ENCODE results near the gene GPR26. TPM values are rescaled to one million over a fixed set of nuclear protein-coding genes. Genes with fewer than 3 reads are reported as not detected.
"Not testable (repeated sequence)": the region's sequence is repeated elsewhere in the genome, so short reads cannot be mapped to it uniquely, and the experiment has no call there.

The GPR26 gene
- polyA plus RNA-seq, 3 donors = 0.01 TPM; not detected in 2

DNA sequence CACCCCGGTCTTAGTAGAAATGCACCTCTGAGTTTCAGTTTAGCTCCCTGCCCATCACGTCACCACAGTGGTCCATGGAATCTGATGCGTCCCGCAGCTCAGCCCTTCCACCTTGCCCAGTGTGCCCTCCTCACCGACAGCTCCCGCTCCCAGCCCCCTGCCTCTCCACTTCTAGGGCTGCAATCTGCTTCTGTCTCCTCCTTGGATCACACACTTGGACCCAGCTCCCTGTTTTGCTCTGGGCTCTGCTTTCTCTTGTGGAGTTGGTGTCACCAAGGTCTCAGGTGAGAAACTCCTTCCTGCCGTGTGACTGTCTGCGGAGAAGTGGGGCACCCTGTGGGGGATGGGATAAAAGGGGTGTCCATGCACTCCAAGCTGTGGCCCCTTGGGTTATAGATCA, 37.9 kb downstream of the GPR26 start:
- DNase-seq (ENCODE audit: low read depth in 3 of 3, low spot score in 2 of 3) = no peak

DNA sequence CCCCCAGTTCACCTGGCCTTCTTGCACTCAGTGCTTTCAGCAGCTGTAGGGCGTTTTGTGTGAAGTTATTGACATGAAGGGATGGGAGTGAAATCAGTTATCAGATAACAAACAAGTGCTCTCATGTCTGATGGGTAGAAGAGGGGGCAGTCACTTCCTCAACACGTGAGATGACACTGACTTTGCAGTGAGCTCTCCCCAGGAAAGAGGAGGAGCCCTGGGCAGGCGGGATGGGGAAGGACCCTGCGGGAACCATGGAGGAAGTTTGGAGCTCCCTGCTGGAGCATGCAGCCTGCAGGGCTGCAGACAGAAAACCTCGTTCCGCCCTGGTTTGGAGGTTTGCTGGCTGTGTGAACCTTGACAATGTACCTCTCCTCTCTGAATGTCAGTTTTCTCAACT, 38.7 kb downstream of the GPR26 start:
- DNase-seq (ENCODE audit: low read depth in 3 of 3, low spot score in 2 of 3) = no peak

DNA sequence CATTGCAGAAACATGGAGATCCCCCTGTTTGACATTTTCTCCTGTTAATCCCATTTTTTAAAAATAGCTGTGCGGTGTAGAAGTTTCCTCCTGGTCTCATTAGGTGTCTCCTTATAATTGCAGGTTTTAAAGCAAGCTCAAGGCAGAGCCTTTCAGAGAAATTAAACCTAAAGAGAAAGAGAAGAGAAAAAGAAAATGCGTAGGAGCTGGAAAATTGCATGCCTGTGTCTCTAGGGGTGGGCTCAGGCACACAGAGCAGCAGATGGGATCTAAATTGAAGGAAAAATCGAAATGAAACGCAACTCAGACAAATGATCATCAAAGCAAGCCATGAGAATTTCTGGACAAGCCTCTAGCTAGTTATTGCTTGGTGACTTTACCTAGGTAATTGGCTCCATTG, 40.1 kb downstream of the GPR26 start:
- DNase-seq (ENCODE audit: low read depth in 3 of 3, low spot score in 2 of 3) = no peak

DNA sequence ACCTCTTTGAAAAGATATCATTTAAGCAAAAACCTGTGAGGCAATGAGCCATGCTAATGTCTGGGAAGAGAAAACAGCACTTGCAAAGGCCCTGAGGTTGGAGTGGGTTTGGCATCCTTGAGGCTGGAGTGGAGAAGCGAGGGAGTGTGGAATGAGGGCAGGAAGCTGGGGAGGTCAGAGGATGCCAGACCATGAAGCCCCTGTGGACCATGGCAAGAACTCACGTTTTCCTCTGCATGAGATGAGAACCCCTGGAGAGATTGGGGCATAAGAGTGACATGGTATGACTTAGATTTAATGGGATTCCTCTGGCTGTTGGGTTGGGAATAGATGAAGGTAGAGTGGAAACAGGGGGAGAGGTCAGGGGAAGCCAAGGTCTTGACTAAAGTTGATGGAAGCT, 49.4 kb downstream of the GPR26 start:
- no peak for DNase-seq (ENCODE audit: low read depth in 3 of 3, low spot score in 2 of 3)

DNA sequence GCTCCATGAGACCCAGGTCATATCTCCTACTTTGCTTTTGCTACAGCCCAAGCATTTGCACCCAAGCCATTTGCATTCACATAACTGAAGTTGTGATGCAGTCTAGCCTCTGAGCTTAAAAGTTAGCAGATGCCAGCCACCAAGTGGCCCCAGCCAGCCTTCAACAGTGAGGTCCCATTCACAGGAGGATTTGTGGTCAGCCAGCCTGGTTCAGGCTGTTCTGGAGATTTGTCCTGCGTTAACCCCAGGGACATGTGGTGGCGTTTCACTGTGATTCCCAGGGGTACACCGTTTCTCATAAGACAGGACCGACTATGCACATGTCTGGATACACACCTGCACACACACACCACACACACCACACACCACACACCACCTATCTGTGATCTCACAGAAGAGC, 51.2 kb downstream of the GPR26 start:
- DNase-seq (ENCODE audit: low read depth in 3 of 3, low spot score in 2 of 3) = no peak

DNA sequence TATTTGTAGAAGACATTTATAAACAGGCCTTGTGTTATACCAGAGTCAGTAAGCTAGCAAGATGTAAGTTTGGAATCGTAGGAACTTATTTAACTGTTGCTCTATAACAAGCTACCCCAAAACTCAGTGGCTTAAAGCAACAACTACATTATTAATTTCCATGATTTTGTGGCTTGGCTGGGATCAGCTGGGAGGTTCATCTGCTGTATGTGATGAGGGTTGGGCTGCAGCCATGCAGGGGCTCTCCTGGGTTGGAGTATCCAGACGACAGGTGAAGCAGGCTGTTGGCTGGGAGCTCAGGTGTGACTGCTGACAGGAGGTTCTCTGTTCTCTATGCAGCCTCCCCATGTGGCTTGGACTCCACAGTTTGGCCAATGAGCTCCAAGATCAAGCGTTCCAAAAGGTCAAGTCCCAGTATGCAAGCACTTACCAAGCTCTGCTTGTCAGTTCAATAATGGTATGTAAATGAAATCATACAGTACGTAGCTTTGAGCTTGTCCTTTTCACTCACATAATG, 52.4 kb downstream of the GPR26 start:
- DNase-seq (ENCODE audit: low read depth in 3 of 3, low spot score in 2 of 3) = no peak

DNA sequence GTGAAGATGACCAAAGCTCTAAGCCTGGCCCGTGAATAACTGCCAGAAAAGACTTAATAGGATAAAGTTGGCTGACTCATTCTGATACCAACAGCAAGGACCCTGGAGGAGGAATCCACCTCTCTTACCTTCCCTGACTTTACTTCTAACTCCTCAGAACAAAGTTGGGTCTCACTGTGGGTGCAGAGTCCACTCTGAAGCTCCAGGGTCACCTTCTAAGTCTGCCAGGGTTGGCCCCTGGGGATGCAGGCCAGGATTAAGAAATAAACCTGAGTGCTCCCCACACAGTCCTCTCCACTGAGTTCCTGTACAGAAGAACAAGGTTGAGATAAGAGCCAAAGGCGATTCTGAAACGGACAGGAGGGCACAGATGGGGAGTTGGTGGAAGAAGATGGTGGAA, 54.4 kb downstream of the GPR26 start:
- no peak for DNase-seq (ENCODE audit: low read depth in 3 of 3, low spot score in 2 of 3)

DNA sequence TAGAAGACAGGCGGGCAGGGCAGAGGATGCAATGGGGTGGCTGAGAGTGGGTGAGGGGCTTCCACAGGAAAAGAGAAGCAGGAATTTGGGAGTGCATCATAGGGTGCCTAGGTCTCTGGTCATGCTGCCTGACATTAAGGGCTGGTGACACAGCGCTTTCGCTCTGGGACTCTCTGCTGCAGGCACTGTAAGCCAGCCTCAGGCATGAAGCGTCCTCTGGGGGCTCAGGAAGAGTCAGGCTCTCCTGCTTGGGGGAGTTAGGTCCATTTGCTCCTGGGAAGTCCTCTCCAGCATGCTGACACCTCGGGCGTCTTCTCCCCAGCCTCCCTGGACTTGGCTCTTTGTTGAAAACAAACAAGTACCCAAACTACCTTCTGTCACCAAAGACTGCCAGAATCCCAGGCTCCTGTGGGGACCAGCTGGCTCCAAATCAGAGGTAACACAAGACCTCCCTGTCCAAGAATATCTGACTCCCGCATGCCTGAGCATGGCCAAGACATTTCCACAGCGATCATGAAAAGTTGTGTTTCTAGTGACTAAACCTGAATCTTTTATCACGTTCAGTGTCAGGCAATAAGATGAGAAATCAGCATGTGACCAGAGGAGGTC, 55.4 kb downstream of the GPR26 start:
- DNase-seq (ENCODE audit: low read depth in 3 of 3, low spot score in 2 of 3) = no peak

DNA sequence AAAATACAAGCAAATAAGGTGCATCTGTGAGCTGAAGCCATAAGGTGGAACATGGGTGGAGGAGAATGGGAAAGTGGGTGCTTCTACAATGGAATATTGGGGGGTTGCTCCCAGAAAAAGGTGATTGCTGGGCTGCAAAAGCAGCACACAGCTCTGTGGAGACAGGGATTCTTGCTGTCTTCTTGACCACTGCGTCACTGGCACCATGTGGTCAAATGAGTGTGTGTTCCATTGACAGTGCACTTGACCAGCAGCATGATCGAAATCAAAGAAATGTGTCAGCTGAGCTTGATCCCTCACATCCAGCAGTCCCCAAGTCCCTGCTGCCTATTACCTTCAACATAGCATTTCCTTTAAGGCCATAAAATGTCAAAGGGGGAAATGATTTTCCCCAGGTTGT, 56.2 kb downstream of the GPR26 start:
- DNase-seq (ENCODE audit: low read depth in 3 of 3, low spot score in 2 of 3) = no peak

DNA sequence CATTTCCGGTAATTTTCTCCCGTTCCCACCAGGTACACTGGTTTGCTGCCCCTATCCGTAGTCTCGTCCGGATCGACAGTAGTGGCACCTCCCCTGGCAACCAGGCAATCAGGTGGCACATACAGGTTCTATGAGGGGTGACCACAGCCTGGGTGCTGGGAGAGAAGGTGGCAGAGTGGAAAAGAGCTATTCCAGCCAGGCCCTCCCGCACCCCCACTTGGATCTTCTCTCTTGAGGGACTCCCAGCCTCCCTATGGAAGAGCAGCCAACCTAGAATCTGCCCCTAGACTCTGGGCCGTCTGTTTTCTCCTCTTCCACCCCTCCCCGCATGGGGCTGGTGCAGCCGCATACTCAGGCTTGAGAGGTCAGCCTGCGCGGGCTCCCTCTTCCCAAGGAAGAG, 58.6 kb downstream of the GPR26 start:
- DNase-seq (ENCODE audit: low read depth in 3 of 3, low spot score in 2 of 3) = no peak

DNA sequence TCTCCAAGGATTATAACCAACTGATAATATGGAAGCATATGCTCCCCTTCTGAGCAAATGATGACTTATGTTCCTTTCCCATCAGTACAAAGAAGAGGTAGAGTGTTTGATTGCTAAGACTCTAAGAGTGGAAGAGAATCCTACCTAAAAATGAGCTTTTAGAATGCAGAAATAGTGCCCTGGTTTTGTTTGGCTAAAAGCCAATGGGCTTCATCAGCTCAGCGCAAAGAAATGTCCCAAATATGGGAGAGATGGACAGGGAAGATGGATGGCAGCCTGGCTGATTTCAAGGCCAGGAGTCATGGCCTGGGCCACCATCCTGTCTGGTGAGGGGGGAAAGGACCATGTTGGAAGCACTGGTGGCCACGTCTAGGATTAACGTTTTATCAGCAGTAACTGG, 60.2 kb downstream of the GPR26 start:
- DNase-seq (ENCODE audit: low read depth in 3 of 3, low spot score in 2 of 3) = no peak

DNA sequence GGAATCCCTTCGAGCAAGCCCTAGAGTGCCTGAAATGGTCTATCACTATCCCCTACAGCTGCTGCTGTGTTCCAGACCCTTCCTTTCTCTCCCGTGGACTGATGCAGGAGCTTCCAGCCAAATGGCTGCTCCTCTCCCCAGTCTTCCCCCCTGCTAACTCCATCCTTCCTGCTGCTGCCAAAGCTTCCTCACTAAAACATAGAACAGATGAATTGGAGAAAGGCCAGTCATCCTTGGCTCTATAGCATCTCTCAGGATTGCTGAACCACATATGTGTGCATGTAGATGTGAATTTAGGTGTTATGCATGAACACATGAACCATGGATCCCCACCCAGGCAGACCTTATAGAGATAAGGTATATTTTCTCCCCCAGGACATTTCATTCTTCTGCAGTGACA, 60.7 kb downstream of the GPR26 start:
- DNase-seq (ENCODE audit: low read depth in 3 of 3, low spot score in 2 of 3) = no peak

DNA sequence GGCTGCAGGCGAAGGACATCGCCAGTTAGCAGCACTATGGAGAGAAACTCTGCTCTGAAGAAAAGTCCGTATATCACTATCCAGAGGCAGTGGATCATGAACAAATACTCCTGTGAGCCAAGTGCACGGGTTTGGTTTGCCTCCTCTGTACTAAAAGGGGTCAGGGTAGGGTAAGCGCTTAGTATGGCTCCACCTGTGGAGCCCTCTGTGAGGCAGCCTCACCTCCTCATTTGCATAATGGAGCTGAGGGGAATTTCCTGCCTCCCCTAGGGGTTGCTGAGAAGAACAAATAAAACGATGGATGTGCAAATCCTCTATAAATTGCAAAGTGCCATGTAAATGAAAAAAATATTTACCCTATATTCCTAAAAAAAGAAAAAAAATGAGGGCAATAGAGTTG, 63.4 kb downstream of the GPR26 start:
- no peak for DNase-seq (ENCODE audit: low read depth in 3 of 3, low spot score in 2 of 3)

DNA sequence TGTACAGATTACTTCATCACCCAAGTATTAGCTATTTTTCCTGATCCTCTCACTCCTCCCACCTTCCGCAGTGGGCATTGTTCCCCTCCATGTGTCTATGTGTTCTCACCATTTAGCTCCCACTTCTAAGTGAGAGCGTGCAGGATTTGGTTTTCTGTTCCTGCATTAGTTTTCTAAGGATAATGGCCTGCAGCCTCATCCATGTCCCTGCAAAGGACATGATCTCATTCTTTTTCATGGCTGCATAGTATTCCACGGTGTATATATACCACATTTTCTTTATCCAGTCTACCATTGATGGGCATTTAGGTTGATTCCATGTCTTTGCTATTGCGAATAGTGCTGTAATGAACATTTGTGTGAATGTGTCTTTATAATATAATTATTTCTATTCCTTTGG, 70.8 kb downstream of the GPR26 start:
- DNase-seq (ENCODE audit: low read depth in 3 of 3, low spot score in 2 of 3) = not testable (repeated sequence)

DNA sequence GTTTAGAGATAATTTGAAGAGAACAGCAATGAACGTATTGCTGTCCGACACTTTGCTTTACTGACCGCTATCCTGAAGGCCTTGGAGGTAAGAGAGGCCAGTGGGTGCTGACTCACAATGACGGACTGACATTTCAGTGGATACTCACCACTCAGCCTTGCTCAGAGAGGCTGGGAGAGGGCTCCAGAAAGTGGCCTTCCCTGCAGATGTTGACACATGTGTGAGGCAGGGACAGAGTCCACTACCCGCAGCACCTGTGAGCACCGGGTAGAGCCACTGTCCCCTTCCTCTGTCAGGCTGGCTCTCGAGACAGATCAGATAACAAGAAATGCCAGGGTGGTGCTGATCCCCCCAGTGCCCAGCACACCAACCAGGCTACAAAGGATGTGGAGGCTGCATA, 75.0 kb downstream of the GPR26 start:
- no peak for DNase-seq (ENCODE audit: low read depth in 3 of 3, low spot score in 2 of 3)

DNA sequence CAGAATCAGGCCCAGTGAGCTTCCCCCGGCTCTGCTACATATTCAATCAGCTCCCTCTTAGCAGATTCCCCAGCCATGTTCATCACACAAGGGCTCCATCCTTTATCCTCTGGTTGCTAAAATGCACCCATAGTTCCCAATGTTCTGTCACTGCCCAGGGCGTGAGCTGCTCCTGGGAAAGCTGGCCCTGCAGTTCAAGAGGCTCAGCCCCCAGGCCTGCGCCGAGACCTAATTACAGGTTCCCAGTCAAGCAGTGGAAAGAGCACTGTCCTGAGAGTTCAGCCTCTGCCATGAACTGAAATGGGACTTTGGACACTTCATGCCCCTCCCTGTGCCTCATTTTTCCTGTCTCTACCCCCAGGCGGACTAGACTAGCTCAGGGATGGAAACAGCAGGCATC, 75.6 kb downstream of the GPR26 start:
- no peak for DNase-seq (ENCODE audit: low read depth in 3 of 3, low spot score in 2 of 3)

DNA sequence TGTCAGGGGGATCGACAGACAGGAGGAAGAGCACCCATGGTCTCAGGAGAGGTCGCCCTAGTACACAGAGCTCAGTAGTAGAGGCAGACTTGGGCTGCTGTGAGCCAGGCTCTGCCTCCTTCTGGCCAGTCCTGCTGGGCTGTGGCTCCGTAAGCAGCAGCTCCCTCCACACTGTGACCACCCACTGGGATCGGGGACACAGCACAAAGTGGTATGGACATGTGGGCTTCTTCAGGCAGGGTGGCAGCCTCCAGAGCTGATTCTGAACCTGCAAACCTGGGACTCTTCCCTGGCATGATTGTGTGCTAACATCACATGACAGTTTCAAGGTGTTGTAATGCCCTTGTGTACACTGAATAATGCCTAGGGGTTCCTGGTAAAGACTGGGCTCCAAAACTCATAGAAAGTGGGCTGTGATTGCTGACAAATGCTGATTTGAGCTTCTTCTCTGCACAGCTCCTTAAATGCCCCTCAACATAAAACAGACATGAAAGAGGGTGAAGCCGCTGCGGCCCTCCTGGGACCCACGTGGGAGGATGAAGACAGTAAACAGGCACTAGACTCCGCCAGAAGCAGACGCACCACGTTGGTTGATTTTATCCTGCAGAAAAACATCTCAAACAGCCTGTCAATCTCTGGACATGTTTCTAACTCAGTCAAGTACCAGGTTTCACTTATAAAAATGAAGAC, 76.7 kb downstream of the GPR26 start:
- no peak for DNase-seq (ENCODE audit: low read depth in 3 of 3, low spot score in 2 of 3)

DNA sequence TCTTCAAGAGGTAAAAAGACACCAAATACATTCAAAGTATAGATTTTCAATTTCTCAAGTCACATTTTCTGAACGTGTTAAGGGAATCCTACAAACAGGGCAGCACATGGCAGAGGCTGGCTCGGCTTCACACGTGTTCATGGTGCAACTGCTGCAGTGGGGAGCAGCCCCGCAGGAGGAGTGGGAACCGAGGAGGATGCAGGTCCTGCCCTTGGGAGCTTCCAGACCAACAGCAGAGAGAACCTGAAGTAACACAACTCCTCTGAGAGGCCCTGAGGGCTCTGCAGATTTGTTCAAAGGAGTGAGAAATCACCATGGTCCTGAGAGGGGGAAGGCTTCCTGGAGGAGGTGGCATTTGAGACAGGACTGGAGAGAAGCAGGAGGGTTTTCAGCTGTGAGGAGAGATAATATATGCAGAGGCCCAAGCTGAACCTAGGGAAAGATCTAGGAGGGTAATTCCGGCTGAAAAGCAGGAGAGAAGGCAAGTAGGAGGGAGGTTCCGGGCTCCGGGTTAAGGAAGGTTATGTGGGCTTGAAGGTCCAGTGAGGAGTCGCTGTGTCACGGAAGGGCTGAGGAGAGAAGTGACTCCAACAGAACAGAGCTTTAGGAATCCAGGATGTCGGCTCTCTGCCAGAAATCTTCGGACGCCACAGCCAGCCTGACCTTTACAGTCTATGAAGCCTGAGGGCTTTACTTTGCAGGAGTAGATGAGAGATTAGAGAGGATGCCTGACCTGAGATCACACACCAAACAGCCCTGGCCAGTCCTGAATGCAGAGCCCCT, 77.5 kb downstream of the GPR26 start:
- DNase-seq (ENCODE audit: low read depth in 3 of 3, low spot score in 2 of 3) = no peak

DNA sequence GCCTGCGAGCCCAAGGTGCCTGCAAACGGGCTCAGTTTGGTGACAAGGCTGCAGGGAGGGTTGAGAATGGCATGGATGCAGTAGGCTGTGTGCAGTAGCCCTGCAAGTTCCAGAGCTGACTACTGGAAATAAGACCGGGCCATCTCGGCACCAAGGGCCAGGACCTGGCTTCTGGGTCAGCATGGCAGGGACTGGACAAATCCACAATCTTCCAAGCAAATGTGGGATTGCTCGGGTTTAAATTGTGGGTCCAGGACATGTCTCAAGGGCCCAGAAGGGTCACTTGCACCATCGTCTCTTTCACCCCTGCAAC, 78.0 kb downstream of the GPR26 start:
- no peak for DNase-seq (ENCODE audit: low read depth in 3 of 3, low spot score in 2 of 3)
